Calu3 (cell line): ENCODE results near the gene SEC31B. TPM values are rescaled to one million over a fixed set of nuclear protein-coding genes. Genes with fewer than 3 reads are reported as not detected.

Experiments used
- BruUV-seq: library from RNA; stranded (reverse); fragments of 400-500 nt; replicated peaks from 2 replicates; lab custom pipeline; 2021; lab: Mats Ljungman, UMichigan
- CTCF ChIA-PET: fragments of 300-600 bp; sonication (Branson Sonifier 250); formaldehyde crosslinking; loops from one replicate; lab custom pipeline; 2022; ENCODE audit warnings: antibody characterized with exemption; lab: Charles Lee
- DNase-seq: peaks from one replicate; pipeline ENCODE4 v3.0.0; 2022
- H3K27ac Mint-ChIP-seq: one replicate; pipeline ENCODE4 v1.8.0; 2022; ENCODE audit warnings: mixed read lengths; ENCODE audit not compliant: unreplicated experiment
- H3K27me3 Mint-ChIP-seq: one replicate; pipeline ENCODE4 v1.8.0; 2022; ENCODE audit warnings: mixed read lengths; ENCODE audit not compliant: unreplicated experiment
- H3K36me3 Mint-ChIP-seq: one replicate; pipeline ENCODE4 v1.8.0; 2022; ENCODE audit warnings: mild to moderate bottlenecking, moderate library complexity, mixed read lengths; ENCODE audit not compliant: insufficient read depth, unreplicated experiment
- H3K4me1 Mint-ChIP-seq: one replicate; pipeline ENCODE4 v1.8.0; 2022; ENCODE audit warnings: mild to moderate bottlenecking, low read depth, mixed read lengths; ENCODE audit not compliant: unreplicated experiment
- H3K4me3 Mint-ChIP-seq: one replicate; pipeline ENCODE4 v1.8.0; 2022; ENCODE audit warnings: mild to moderate bottlenecking, low read depth, moderate library complexity, mixed read lengths; ENCODE audit not compliant: unreplicated experiment
- H3K9me3 Mint-ChIP-seq: one replicate; pipeline ENCODE4 v1.8.0; 2022; ENCODE audit warnings: low read depth, mixed read lengths; ENCODE audit not compliant: unreplicated experiment
- intact Hi-C: fragments of 100-400 bp; cut with micrococcal nuclease; formaldehyde crosslinking; loops from one replicate; pipeline ENCODE4 v1.10.0; 2022; ENCODE audit not compliant: unreplicated experiment
- total RNA-seq: library from RNA; stranded (reverse); gene quantifications from 2 replicates; pipeline ENCODE4 v1.2.3, GENCODE V29; 2022
- TF ChIP-seq, protein P1 (sequence below): fragments of 200-600 bp; IDR thresholded peaks from one replicate; pipeline ENCODE4 v1.8.0; 2022; ENCODE audit warnings: antibody characterized with exemption; ENCODE audit not compliant: unreplicated experiment

Gene SEC31B
- total RNA-seq, 1 experiment from 2014 or later = 6.5 TPM

DNA sequence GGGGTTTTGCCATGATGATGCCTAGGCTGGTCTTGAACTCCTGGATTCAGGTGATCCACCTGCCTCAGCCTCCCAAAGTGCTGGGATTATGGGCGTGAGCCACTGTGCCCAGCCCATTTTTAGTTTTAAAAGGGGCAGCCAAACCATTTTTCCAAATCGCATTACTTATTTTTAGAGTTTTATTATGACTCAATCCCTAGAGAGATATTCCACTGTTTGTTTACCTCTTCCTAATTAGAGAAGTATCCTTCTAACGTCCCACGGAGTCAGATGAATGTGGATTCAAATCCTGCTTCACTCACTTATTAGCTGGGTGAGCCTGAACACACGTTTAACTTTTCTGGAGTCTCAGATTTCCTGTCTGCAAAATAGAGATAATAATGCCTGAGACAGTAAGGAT, 41.7 kb downstream of the SEC31B start:
- no peaks in the 10 kb centered on the region for H3K9me3 Mint-ChIP-seq
- H3K4me1 Mint-ChIP-seq = no peaks in the 10 kb centered on the region
- no TSS peak for BruUV-seq
- CTCF ChIA-PET = interaction anchor here (0.6 kb wide), 1 partner anchor 15 kb away, joined by 3 read pairs; no protein-coding TSS in a partner anchor
- DNase-seq = no peak
- intact Hi-C loops = no loop called here
- peaks cover 8% of the 10 kb centered on the region for H3K36me3 Mint-ChIP-seq
- H3K27me3 Mint-ChIP-seq = peaks cover 53% of the 10 kb centered on the region
- H3K4me3 Mint-ChIP-seq = no peak overlapping the region
- no peak overlapping the region for H3K27ac Mint-ChIP-seq
- TF ChIP-seq, protein P1, sequence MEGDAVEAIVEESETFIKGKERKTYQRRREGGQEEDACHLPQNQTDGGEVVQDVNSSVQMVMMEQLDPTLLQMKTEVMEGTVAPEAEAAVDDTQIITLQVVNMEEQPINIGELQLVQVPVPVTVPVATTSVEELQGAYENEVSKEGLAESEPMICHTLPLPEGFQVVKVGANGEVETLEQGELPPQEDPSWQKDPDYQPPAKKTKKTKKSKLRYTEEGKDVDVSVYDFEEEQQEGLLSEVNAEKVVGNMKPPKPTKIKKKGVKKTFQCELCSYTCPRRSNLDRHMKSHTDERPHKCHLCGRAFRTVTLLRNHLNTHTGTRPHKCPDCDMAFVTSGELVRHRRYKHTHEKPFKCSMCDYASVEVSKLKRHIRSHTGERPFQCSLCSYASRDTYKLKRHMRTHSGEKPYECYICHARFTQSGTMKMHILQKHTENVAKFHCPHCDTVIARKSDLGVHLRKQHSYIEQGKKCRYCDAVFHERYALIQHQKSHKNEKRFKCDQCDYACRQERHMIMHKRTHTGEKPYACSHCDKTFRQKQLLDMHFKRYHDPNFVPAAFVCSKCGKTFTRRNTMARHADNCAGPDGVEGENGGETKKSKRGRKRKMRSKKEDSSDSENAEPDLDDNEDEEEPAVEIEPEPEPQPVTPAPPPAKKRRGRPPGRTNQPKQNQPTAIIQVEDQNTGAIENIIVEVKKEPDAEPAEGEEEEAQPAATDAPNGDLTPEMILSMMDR = no peak

DNA sequence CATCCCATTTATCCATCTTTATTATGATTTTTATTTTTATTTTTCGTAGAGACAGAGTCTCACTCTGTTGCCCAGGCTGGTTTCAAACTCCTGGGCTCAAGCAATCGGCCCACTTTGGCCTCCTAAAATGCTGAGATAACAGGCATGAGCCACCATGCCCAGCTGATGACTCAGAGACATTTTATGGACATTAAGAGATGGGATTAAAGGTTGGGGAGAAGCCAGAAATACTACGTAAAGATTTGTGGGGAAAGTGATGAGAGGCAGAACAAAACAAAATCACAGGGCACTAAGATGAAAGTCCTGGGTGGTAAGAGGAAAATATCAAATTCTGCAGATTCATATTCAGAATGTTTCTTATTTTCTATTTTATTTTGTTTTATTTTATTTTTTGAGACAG, 49.3 kb downstream of the SEC31B start:
- H3K4me1 Mint-ChIP-seq = no peaks in the 10 kb centered on the region
- no peak overlapping the region for H3K4me3 Mint-ChIP-seq
- no peaks in the 10 kb centered on the region for H3K36me3 Mint-ChIP-seq
- intact Hi-C loops = no loop called here
- no TSS peak for BruUV-seq
- TF ChIP-seq, protein P1 = no peak
- H3K27me3 Mint-ChIP-seq = peaks cover 73% of the 10 kb centered on the region
- H3K27ac Mint-ChIP-seq = no peak overlapping the region
- CTCF ChIA-PET = no interaction called here
- H3K9me3 Mint-ChIP-seq = no peaks in the 10 kb centered on the region
- no peak for DNase-seq

DNA sequence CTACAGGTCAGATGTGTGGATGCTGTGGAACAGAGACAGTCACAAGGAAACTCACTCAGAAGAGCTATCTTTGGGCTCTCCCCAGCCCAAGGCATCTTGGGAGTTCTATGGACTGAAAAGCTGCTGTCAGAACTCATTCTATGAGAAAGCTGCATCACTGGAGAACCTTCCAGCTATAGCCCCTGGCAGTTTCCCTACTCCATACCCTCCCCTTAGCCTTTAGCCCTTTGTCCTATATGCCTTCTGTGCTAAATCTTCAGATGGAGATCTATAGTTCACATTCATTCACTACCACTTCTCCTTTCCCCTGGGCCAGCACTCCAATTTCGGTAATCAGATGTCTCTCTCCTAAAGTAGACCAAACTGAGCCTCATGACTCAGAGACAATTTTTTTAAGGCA, 49.9 kb downstream of the SEC31B start:
- Mint-ChIP-seq H3K27ac (no peak overlapping the region), H3K9me3 (no peaks in the 10 kb centered on the region), H3K4me1 (no peaks in the 10 kb centered on the region), H3K36me3 (no peaks in the 10 kb centered on the region), H3K27me3 (peaks cover 80% of the 10 kb centered on the region), H3K4me3 (no peak overlapping the region)
- BruUV-seq = no TSS peak
- intact Hi-C loops = no loop called here
- CTCF ChIA-PET = no interaction called here
- TF ChIP-seq, protein P1 = no peak
- DNase-seq = no peak

DNA sequence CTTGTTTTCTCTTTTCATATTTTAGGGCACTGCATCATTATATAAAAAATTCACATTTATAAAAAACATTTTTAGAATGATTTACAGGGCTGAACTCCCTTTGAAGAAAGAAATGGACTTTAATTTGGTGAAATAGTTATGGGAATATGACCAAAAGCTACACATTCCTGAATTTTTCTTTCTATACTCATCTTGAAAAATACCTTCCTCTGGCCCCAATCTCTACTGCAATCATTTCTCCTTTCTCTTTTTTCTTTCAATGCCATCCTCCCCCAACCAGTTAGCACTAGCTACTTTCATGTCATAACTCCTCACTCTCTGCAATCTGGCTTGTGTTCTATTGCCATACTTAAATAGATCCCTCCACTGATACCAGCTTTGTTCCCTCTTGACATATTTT, 50.7 kb downstream of the SEC31B start:
- no peak overlapping the region for H3K4me3 Mint-ChIP-seq
- intact Hi-C loops = no loop called here
- no peaks in the 10 kb centered on the region for H3K9me3 Mint-ChIP-seq
- H3K36me3 Mint-ChIP-seq = no peaks in the 10 kb centered on the region
- BruUV-seq = no TSS peak
- DNase-seq = no peak
- CTCF ChIA-PET = interaction anchor here (1.8 kb wide), 1 partner anchor 14 kb away, joined by 4 read pairs; no protein-coding TSS in a partner anchor
- TF ChIP-seq, protein P1 = no peak
- H3K27ac Mint-ChIP-seq = no peak overlapping the region
- H3K27me3 Mint-ChIP-seq = peaks cover 75% of the 10 kb centered on the region
- H3K4me1 Mint-ChIP-seq = no peaks in the 10 kb centered on the region
